ENCODE measurements around the gene SORBS1. TPM values are rescaled to one million over a fixed set of nuclear protein-coding genes. Genes with fewer than 3 reads are reported as not detected.

SORBS1 gene
- total and polyA plus RNA-seq, 2 experiments from 2014 or later = 11.0 to 20.6 TPM

DNA sequence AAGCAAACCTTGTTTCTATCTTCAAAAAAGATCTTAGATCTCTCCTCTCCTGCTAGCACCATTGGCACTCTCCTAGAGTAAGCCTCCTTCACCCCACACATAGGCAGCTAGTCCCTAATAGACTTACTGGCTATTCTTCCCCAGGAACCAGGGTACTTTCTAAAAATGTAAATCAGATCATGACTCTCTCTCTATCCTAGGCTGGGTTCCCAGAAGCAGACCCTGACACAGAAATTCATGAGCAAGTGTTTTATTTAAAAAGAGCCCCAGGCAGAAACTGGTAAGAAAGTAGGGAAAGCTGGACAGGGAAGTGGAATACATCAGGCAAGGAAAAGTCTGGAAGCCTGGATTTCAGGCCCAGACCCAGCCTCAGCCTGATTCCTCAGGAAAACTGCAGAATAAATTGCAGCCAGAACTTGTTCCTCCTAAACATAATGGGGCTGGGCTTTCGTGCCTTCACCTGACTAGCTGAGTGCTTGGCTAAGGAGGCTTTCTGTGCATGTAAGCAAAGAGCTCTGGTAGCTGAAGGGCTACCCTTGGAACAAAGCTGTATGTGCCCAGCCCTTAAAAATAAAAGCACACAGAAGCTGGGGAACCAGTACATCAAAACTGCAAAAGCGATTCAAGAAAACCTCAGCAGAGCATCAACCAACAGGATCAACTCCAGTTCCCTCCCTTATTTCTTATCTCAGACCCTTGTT lies 18.8 kb upstream of the SORBS1 start:
- Histone ChIP-seq H3K9me3 (ENCODE audit: low read depth) (no peaks in the 10 kb centered on the region), H3K36me3 (no peaks in the 10 kb centered on the region), H3K4me1 (ENCODE audit: low read depth) (no peaks in the 10 kb centered on the region), H3K27me3 (no peaks in the 10 kb centered on the region), H3K4me3 (no peak overlapping the region), H3K27ac (no peak overlapping the region)
- no peak for DNase-seq (ENCODE audit: low read depth in 1 of 2, low spot score in 1 of 2)
- TF ChIP-seq, protein P1, sequence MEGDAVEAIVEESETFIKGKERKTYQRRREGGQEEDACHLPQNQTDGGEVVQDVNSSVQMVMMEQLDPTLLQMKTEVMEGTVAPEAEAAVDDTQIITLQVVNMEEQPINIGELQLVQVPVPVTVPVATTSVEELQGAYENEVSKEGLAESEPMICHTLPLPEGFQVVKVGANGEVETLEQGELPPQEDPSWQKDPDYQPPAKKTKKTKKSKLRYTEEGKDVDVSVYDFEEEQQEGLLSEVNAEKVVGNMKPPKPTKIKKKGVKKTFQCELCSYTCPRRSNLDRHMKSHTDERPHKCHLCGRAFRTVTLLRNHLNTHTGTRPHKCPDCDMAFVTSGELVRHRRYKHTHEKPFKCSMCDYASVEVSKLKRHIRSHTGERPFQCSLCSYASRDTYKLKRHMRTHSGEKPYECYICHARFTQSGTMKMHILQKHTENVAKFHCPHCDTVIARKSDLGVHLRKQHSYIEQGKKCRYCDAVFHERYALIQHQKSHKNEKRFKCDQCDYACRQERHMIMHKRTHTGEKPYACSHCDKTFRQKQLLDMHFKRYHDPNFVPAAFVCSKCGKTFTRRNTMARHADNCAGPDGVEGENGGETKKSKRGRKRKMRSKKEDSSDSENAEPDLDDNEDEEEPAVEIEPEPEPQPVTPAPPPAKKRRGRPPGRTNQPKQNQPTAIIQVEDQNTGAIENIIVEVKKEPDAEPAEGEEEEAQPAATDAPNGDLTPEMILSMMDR (IDR thresholded peaks at IDR 0.05; ENCODE audit: low read depth, low read length) = no peak

DNA sequence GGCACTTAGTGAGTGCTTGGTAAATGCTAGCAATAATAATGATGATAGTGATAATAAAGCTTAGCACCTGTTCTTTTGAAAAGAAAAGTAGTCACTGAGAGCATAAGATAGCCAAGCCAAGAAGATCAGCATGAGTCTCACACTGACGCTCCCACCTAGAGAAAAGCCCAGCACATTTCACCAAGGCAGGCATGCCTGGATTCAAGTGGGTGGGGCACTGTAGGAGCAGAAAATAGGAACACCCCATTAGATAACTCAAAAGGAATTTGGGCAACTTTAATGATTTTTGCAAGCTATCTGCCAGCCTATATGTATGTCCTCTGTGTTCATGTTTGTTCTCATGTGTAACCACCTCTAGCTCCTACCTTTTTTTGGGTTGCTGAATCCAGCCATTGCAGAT lies 18.1 kb upstream of the SORBS1 start:
- Histone ChIP-seq H3K36me3 (no peaks in the 10 kb centered on the region), H3K4me3 (no peak overlapping the region), H3K27me3 (no peaks in the 10 kb centered on the region), H3K27ac (no peak overlapping the region), H3K9me3 (ENCODE audit: low read depth) (no peaks in the 10 kb centered on the region), H3K4me1 (ENCODE audit: low read depth) (no peaks in the 10 kb centered on the region)
- TF ChIP-seq, protein P1 (IDR thresholded peaks at IDR 0.05; ENCODE audit: low read depth, low read length) = no peak
- no peak for DNase-seq (ENCODE audit: low read depth in 1 of 2, low spot score in 1 of 2)

DNA sequence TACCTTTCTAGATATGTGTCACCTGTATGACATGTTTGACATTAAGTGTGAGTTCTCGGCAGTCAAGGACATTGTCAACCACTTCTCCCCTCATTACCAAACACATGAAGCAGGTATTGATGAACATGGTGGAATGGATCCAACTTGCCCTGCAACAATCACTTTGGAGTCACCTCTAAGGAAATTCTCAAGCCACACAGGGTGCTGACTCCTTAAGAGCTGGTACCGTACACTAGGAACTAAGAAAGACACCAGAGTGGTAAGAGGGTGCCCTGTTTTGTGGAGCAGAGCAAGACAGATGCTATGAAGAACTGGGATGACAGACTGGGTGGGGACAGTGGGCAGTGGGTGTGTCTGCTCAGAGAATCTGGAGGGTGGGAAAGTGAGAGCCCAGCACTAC lies 17.4 kb upstream of the SORBS1 start:
- H3K4me3 ChIP-seq = no peak overlapping the region
- H3K36me3 ChIP-seq = no peaks in the 10 kb centered on the region
- no peak for DNase-seq (ENCODE audit: low read depth in 1 of 2, low spot score in 1 of 2)
- no peaks in the 10 kb centered on the region for H3K4me1 ChIP-seq (ENCODE audit: low read depth)
- no peaks in the 10 kb centered on the region for H3K27me3 ChIP-seq
- TF ChIP-seq, protein P1 (IDR thresholded peaks at IDR 0.05; ENCODE audit: low read depth, low read length) = no peak
- no peaks in the 10 kb centered on the region for H3K9me3 ChIP-seq (ENCODE audit: low read depth)
- no peak overlapping the region for H3K27ac ChIP-seq

DNA sequence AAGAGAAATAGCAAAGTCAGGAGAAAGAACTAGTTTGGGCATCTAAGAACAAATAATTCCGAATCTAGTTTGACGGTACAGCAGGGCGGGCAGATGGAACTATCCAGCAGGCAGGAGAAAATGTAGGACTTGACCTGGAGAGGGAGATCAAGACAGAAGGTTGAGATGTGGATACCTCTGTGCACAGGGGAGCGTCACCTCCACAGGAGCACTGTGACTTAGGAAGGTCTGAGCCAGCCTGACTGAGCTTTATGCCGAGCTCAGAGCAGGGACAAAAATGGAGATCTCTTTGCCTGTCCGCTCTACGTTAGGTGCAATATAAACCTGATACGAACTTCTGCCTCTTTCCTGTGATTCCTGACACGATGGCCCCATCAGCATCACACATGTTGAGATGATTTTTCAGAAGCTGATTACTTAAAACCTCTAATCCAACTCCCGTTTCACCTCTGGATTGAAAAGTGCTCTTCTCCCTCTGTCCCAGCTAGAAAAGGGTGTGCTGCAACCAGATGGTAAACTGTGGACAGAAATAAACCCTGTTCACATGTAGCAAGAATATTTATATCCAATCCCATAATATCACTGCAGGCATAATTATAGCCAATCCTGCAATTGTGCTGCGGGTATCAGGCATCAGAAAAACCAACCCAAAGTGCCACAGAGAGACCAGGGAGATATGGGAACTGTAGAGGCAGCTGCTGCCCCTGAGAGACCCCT lies 13.6 kb upstream of the SORBS1 start:
- no peak overlapping the region for H3K27ac ChIP-seq
- no peaks in the 10 kb centered on the region for H3K4me1 ChIP-seq (ENCODE audit: low read depth)
- H3K9me3 ChIP-seq (ENCODE audit: low read depth) = no peaks in the 10 kb centered on the region
- no peak for DNase-seq (ENCODE audit: low read depth in 1 of 2, low spot score in 1 of 2)
- H3K36me3 ChIP-seq = no peaks in the 10 kb centered on the region
- H3K27me3 ChIP-seq = no peaks in the 10 kb centered on the region
- H3K4me3 ChIP-seq = no peak overlapping the region
- TF ChIP-seq, protein P1 (IDR thresholded peaks at IDR 0.05; ENCODE audit: low read depth, low read length) = no peak

DNA sequence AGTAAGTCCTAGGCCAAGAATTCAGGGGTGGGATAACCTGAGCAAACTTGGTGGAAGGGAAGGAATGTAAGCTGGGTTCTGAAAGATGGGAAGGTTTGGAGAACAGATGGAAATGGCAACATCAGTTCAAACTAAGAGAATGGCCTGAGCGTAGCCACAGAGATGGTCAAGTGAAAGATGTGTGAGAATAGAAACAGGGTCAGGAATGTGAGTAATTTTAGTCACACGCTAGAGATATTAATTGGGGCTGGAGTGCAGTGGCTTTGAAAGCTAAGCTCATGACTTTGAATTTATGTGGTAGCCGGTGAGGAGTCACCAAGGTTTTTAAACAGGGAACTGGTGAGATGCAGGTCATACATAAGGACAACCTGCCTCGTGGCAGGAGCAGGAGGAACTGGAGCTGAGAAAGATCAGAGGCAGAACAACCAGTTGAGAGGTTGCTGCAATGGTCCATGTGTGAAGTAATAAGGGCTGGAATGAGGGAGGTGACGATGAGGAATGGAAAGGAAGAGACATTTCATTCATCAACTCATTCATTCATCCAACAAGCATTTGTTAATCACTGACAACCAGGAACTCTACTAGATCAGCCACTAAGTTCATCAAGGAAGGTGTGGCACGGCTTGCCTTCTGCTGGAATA lies 12.9 kb upstream of the SORBS1 start:
- no peaks in the 10 kb centered on the region for H3K27me3 ChIP-seq
- H3K4me3 ChIP-seq = no peak overlapping the region
- H3K27ac ChIP-seq = no peak overlapping the region
- H3K9me3 ChIP-seq (ENCODE audit: low read depth) = no peaks in the 10 kb centered on the region
- no peaks in the 10 kb centered on the region for H3K4me1 ChIP-seq (ENCODE audit: low read depth)
- TF ChIP-seq, protein P1 (IDR thresholded peaks at IDR 0.05; ENCODE audit: low read depth, low read length) = no peak
- H3K36me3 ChIP-seq = no peaks in the 10 kb centered on the region
- DNase-seq (ENCODE audit: low read depth in 1 of 2, low spot score in 1 of 2) = no peak
